ENCODE results near the gene CIAO2A.

DNA sequence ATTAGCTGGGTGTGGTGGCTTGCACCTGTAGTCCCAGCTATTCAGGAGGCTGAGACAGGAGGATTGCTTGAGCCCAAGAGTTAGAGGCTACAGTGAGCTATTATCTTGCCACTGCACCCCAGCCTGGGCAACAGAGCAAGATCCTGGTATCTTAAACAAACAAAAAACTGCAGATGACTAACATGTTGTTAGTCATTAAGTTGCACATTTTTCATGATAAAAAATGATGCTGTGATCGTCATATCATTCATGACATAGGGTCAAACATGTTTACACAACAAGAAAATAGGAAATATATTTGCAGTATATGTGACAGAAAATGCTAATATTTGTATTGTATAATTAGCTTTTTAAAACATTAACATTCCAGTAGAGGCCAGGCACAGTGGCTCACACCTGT lies 27.2 kb downstream of the CIAO2A start:
- TF ChIP-seq, protein P1, sequence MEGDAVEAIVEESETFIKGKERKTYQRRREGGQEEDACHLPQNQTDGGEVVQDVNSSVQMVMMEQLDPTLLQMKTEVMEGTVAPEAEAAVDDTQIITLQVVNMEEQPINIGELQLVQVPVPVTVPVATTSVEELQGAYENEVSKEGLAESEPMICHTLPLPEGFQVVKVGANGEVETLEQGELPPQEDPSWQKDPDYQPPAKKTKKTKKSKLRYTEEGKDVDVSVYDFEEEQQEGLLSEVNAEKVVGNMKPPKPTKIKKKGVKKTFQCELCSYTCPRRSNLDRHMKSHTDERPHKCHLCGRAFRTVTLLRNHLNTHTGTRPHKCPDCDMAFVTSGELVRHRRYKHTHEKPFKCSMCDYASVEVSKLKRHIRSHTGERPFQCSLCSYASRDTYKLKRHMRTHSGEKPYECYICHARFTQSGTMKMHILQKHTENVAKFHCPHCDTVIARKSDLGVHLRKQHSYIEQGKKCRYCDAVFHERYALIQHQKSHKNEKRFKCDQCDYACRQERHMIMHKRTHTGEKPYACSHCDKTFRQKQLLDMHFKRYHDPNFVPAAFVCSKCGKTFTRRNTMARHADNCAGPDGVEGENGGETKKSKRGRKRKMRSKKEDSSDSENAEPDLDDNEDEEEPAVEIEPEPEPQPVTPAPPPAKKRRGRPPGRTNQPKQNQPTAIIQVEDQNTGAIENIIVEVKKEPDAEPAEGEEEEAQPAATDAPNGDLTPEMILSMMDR (optimal IDR thresholded peaks at IDR 0.05 in 1 of 3, IDR thresholded peaks at IDR 0.05 in 1 of 3, conservative IDR thresholded peaks at IDR 0.05 in 1 of 3; ENCODE audit: extremely low read depth in 1 of 3, insufficient read depth in 2 of 3, low read length in 3 of 3), result no peak
- no peak for TF ChIP-seq EZH2 (IDR thresholded peaks at IDR 0.05; ENCODE audit: low read length)

All from keratinocyte (primary cell).